Activated T-cell treated with anti-CD3 and anti-CD28 coated beads, Interleukin-2, amount 50 U/mL, for 1 hour (primary cell): ENCODE measurements around the gene CSTPP1.
"Not testable (repeated sequence)": the region's sequence is repeated elsewhere in the genome, so short reads cannot be mapped to it uniquely, and the experiment has no call there.

Experiments
- DNase-seq: peaks from one replicate; pipeline ENCODE4 v3.0.0-alpha.2; 2020

Gene CSTPP1

GRCh38 chr11:46997796-46998195 is 61.2 kb downstream of the CSTPP1 start:
- not testable (repeated sequence) for DNase-seq

GRCh38 chr11:46999217-46999616 is 62.7 kb downstream of the CSTPP1 start:
- DNase-seq, result no peak

GRCh38 chr11:47000033-47000432 is 63.5 kb downstream of the CSTPP1 start:
- DNase-seq, result no peak

GRCh38 chr11:47001781-47002181 is 65.2 kb downstream of the CSTPP1 start:
- DNase-seq, result no peak

GRCh38 chr11:47002390-47002789 is 65.8 kb downstream of the CSTPP1 start:
- no peak for DNase-seq

GRCh38 chr11:47003180-47003877 is 66.8 kb downstream of the CSTPP1 start:
- no peak for DNase-seq

GRCh38 chr11:47004595-47005033 is 68.1 kb downstream of the CSTPP1 start:
- DNase-seq, result no peak

- DNase-seq, result no peak
Observed at GRCh38 chr11:47005441-47005840, 68.9 kb downstream of the CSTPP1 start.

GRCh38 chr11:47007579-47007978 is 71.0 kb downstream of the CSTPP1 start:
- DNase-seq, result no peak

- DNase-seq, result no peak
Observed at GRCh38 chr11:47010179-47010578, 73.6 kb downstream of the CSTPP1 start.

- no peak for DNase-seq
Observed at GRCh38 chr11:47014097-47014496, 77.5 kb downstream of the CSTPP1 start.

- no peak for DNase-seq
Observed at GRCh38 chr11:47018637-47019036, 82.1 kb downstream of the CSTPP1 start.

- no peak for DNase-seq
Observed at GRCh38 chr11:47020793-47021526, 84.4 kb downstream of the CSTPP1 start.

- DNase-seq, result no peak
Observed at GRCh38 chr11:47021527-47021818, 84.9 kb downstream of the CSTPP1 start.

GRCh38 chr11:47021965-47022364 is 85.4 kb downstream of the CSTPP1 start:
- no peak for DNase-seq

GRCh38 chr11:47028195-47029093 is 91.9 kb downstream of the CSTPP1 start:
- no peak for DNase-seq

- no peak for DNase-seq
Observed at GRCh38 chr11:47033439-47033838, 96.9 kb downstream of the CSTPP1 start.

GRCh38 chr11:47034091-47034490 is 97.5 kb downstream of the CSTPP1 start:
- DNase-seq, result no peak

- no peak for DNase-seq
Observed at GRCh38 chr11:47035108-47035507, 98.5 kb downstream of the CSTPP1 start.

GRCh38 chr11:47044119-47044518 is 107.6 kb downstream of the CSTPP1 start:
- no peak for DNase-seq

GRCh38 chr11:47047972-47048371 is 111.4 kb downstream of the CSTPP1 start:
- DNase-seq, result no peak

GRCh38 chr11:47050284-47050683 is 113.7 kb downstream of the CSTPP1 start:
- DNase-seq, result no peak

- DNase-seq, result no peak
Observed at GRCh38 chr11:47051217-47051616, 114.7 kb downstream of the CSTPP1 start.

- no peak for DNase-seq
Observed at GRCh38 chr11:47052165-47052564, 115.6 kb downstream of the CSTPP1 start.
